ENCODE results near the gene CACNA2D1.

- TF ChIP-seq, protein P1, sequence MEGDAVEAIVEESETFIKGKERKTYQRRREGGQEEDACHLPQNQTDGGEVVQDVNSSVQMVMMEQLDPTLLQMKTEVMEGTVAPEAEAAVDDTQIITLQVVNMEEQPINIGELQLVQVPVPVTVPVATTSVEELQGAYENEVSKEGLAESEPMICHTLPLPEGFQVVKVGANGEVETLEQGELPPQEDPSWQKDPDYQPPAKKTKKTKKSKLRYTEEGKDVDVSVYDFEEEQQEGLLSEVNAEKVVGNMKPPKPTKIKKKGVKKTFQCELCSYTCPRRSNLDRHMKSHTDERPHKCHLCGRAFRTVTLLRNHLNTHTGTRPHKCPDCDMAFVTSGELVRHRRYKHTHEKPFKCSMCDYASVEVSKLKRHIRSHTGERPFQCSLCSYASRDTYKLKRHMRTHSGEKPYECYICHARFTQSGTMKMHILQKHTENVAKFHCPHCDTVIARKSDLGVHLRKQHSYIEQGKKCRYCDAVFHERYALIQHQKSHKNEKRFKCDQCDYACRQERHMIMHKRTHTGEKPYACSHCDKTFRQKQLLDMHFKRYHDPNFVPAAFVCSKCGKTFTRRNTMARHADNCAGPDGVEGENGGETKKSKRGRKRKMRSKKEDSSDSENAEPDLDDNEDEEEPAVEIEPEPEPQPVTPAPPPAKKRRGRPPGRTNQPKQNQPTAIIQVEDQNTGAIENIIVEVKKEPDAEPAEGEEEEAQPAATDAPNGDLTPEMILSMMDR (conservative IDR thresholded peaks at IDR 0.05; ENCODE audit: low read depth, low read length): no peak
- TF ChIP-seq EZH2 (IDR thresholded peaks at IDR 0.05; ENCODE audit: low read length, unreplicated experiment) (no peak), EZH2phosphoT487 (IDR thresholded peaks at IDR 0.05; ENCODE audit: borderline replicate concordance, low read length) (no peak)
Measured at GRCh38 chr7:82405301-82405700, 38.3 kb downstream of the CACNA2D1 start.

All from PC-3 (cell line).